Osteoblast (primary cell): Measurements from ENCODE around the gene APPL1. TPM values are rescaled to one million over a fixed set of nuclear protein-coding genes. Genes with fewer than 3 reads are reported as not detected.

Source experiments
- DNase-seq: peaks from one replicate; pipeline ENCODE4 v3.0.0; 2011; ENCODE audit warnings: low spot score, mixed read lengths; ENCODE audit not compliant: insufficient read length; ENCODE audit errors: missing footprints
- H2AFZ ChIP-seq: 2 replicates; pipeline ENCODE4 v1.6.0; 2011; ENCODE audit warnings: mild to moderate bottlenecking, low read length
- H3K27ac ChIP-seq: 2 replicates; pipeline ENCODE4 v1.5.1; 2011; ENCODE audit warnings: mild to moderate bottlenecking, low read depth, low read length, moderate library complexity
- H3K27me3 ChIP-seq: 2 replicates; pipeline ENCODE4 v1.6.0; 2012; ENCODE audit warnings: mild to moderate bottlenecking, control low read depth, inconsistent platforms, low read length, moderate library complexity; ENCODE audit not compliant: insufficient read depth
- H3K36me3 ChIP-seq: 2 replicates; pipeline ENCODE4 v1.5.1; 2011; ENCODE audit warnings: mild to moderate bottlenecking, low read length, control low read depth, moderate library complexity; ENCODE audit not compliant: insufficient read depth
- H3K4me1 ChIP-seq: 2 replicates; pipeline ENCODE4 v1.5.1; 2011; ENCODE audit warnings: mild to moderate bottlenecking, low read length, control low read depth, moderate library complexity; ENCODE audit not compliant: insufficient read depth
- H3K4me2 ChIP-seq: 2 replicates; pipeline ENCODE4 v1.6.0; 2011; ENCODE audit warnings: mild to moderate bottlenecking, low read length; ENCODE audit not compliant: insufficient read depth
- H3K4me3 ChIP-seq: fragments of 200-600 bp; sonication (generic); 3 replicates; pipeline ENCODE4 v1.5.1; 2012; ENCODE audit warnings: mild to moderate bottlenecking, low read length, inconsistent platforms; ENCODE audit not compliant: insufficient read depth
- H3K79me2 ChIP-seq: 2 replicates; pipeline ENCODE4 v1.6.0; 2012; ENCODE audit warnings: mild to moderate bottlenecking, low read length, control low read depth, inconsistent platforms; ENCODE audit not compliant: insufficient read depth
- H3K9me3 ChIP-seq: 2 replicates; pipeline ENCODE4 v1.5.1; 2011; ENCODE audit warnings: low read depth, low read length, control low read depth
- H4K20me1 ChIP-seq: 2 replicates; pipeline ENCODE4 v1.6.0; 2012; ENCODE audit warnings: mild to moderate bottlenecking, low read length, control low read depth; ENCODE audit not compliant: insufficient read depth
- CTCF ChIP-seq: IDR thresholded peaks from 2 replicates; pipeline ENCODE4 v1.5.1; 2011; ENCODE audit warnings: mild to moderate bottlenecking, low read depth, low read length, moderate library complexity; ENCODE audit errors: extremely low read depth
- total RNA-seq: library from RNA; depleted of rRNA; stranded (reverse); fragments of >200 nt; gene quantifications from 2 replicates; pipeline ENCODE4 v1.2.3, GENCODE V29; 2012

Gene APPL1
- total RNA-seq, 1 donor = 53.6 TPM

- no peak overlapping the region for H3K4me3 ChIP-seq
- H3K9me3 ChIP-seq = no peaks in the 10 kb centered on the region
- no peaks in the 10 kb centered on the region for H3K4me1 ChIP-seq
- H3K4me2 ChIP-seq = no peak overlapping the region
- peaks cover 35% of the 10 kb centered on the region for H3K36me3 ChIP-seq
- H2AFZ ChIP-seq = no peak overlapping the region
- H3K27me3 ChIP-seq = no peaks in the 10 kb centered on the region
- DNase-seq = no peak
- H4K20me1 ChIP-seq = no peaks in the 10 kb centered on the region
- no peak for TF ChIP-seq CTCF
- no peaks in the 10 kb centered on the region for H3K79me2 ChIP-seq
- no peak overlapping the region for H3K27ac ChIP-seq
Observed at GRCh38 chr3:57256844-57257243, 29.3 kb downstream of the APPL1 start.

GRCh38 chr3:57257678-57258077 is 30.1 kb downstream of the APPL1 start:
- Histone ChIP-seq H3K4me1 (no peaks in the 10 kb centered on the region), H3K9me3 (no peaks in the 10 kb centered on the region), H3K79me2 (no peaks in the 10 kb centered on the region), H4K20me1 (no peaks in the 10 kb centered on the region), H3K4me2 (no peak overlapping the region), H3K27me3 (no peaks in the 10 kb centered on the region), H3K4me3 (no peak overlapping the region), H3K27ac (no peak overlapping the region), H2AFZ (no peak overlapping the region), H3K36me3 (peaks cover 37% of the 10 kb centered on the region)
- no peak for DNase-seq
- no peak for TF ChIP-seq CTCF

GRCh38 chr3:57261119-57261518 is 33.6 kb downstream of the APPL1 start:
- Histone ChIP-seq H3K4me3 (no peak overlapping the region), H3K4me2 (no peak overlapping the region), H2AFZ (no peak overlapping the region), H4K20me1 (no peaks in the 10 kb centered on the region), H3K9me3 (no peaks in the 10 kb centered on the region), H3K4me1 (no peaks in the 10 kb centered on the region), H3K27me3 (no peaks in the 10 kb centered on the region), H3K27ac (no peak overlapping the region), H3K79me2 (no peaks in the 10 kb centered on the region), H3K36me3 (peaks cover 48% of the 10 kb centered on the region)
- no peak for TF ChIP-seq CTCF
- no peak for DNase-seq

GRCh38 chr3:57261929-57262328 is 34.4 kb downstream of the APPL1 start:
- Histone ChIP-seq H3K4me3 (no peak overlapping the region), H2AFZ (no peak overlapping the region), H3K4me2 (no peak overlapping the region), H3K27me3 (no peaks in the 10 kb centered on the region), H3K27ac (no peak overlapping the region), H3K79me2 (no peaks in the 10 kb centered on the region), H3K4me1 (no peaks in the 10 kb centered on the region), H3K9me3 (no peaks in the 10 kb centered on the region), H4K20me1 (no peaks in the 10 kb centered on the region), H3K36me3 (peaks cover 45% of the 10 kb centered on the region)
- no peak for DNase-seq
- TF ChIP-seq CTCF = no peak
